Bronchial epithelial cell (primary cell): ENCODE results near the gene PCMT1. TPM values are rescaled to one million over a fixed set of nuclear protein-coding genes. Genes with fewer than 3 reads are reported as not detected.
A peak's percentile ranks its signal among the peaks of the same experiment; 100 is the strongest.
"Not testable (repeated sequence)": the region's sequence is repeated elsewhere in the genome, so short reads cannot be mapped to it uniquely, and the experiment has no call there.

Source experiments
- DNase-seq: peaks from one replicate; pipeline ENCODE4 v3.0.0-alpha.2; 2010; ENCODE audit warnings: low read depth
- FAIRE-seq: peaks from 2 replicates; lab custom pipeline; 2011; peaks lifted over from hg19 to GRCh38; lab: Jason Lieb, UNC
- H3K27me3 ChIP-seq: 2 replicates; pipeline ENCODE4 v1.5.1; 2011; ENCODE audit warnings: low read length; ENCODE audit not compliant: control insufficient read depth, insufficient read depth
- H3K36me3 ChIP-seq: 2 replicates; pipeline ENCODE4 v1.5.1; 2011; ENCODE audit warnings: low read length; ENCODE audit not compliant: control insufficient read depth, insufficient read depth
- H3K4me3 ChIP-seq: 2 replicates; pipeline ENCODE4 v1.5.1; 2011; ENCODE audit warnings: mild to moderate bottlenecking, low read depth, low read length, control low read depth
- CTCF ChIP-seq: IDR thresholded peaks from 2 replicates; pipeline ENCODE4 v1.5.1; 2011; ENCODE audit warnings: mild to moderate bottlenecking, moderate library complexity, low read length, control low read depth, inconsistent platforms; ENCODE audit not compliant: insufficient read depth, severe bottlenecking
- total RNA-seq: library from RNA; depleted of rRNA; stranded (reverse); fragments of >200 nt; gene quantifications from 2 replicates; pipeline ENCODE4 v1.2.1, GENCODE V29; 2014

The PCMT1 gene
- total RNA-seq, 1 donor from 2014 or later, result 159 TPM

GRCh38 chr6:149847939-149848267, 98.4 kb downstream of the PCMT1 start:
- H3K27me3 ChIP-seq, result no peaks in the 10 kb centered on the region
- FAIRE-seq, result no peak
- H3K4me3 ChIP-seq, result no peak overlapping the region
- peaks cover 21% of the 10 kb centered on the region for H3K36me3 ChIP-seq
- TF ChIP-seq CTCF, result no peak
- DNase-seq, result no peak

- not testable (repeated sequence) for H3K27me3 ChIP-seq, FAIRE-seq, DNase-seq, H3K4me3 ChIP-seq
- peaks cover 16% of the 10 kb centered on the region for H3K36me3 ChIP-seq
These were observed 98.8 kb downstream of the PCMT1 start for GRCh38 chr6:149848343-149848742.

GRCh38 chr6:149851461-149852110, 102.0 kb downstream of the PCMT1 start:
- no peak for FAIRE-seq
- DNase-seq, result peak; percentile 65
- H3K4me3 ChIP-seq, result no peak overlapping the region
- peaks cover 7% of the 10 kb centered on the region for H3K36me3 ChIP-seq
- TF ChIP-seq CTCF, result no peak
- H3K27me3 ChIP-seq, result no peaks in the 10 kb centered on the region

GRCh38 chr6:149852180-149852579, 102.6 kb downstream of the PCMT1 start:
- no peak for TF ChIP-seq CTCF
- DNase-seq (peak; percentile 76), FAIRE-seq (no peak)
- Histone ChIP-seq H3K36me3 (peaks cover 7% of the 10 kb centered on the region), H3K4me3 (no peak overlapping the region), H3K27me3 (no peaks in the 10 kb centered on the region)

- no peak for FAIRE-seq
- Histone ChIP-seq H3K36me3 (peaks cover 7% of the 10 kb centered on the region), H3K27me3 (no peaks in the 10 kb centered on the region), H3K4me3 (no peak overlapping the region)
- no peak for TF ChIP-seq CTCF
- DNase-seq, result no peak
These were observed 103.3 kb downstream of the PCMT1 start for GRCh38 chr6:149852881-149853280.

- H3K4me3 ChIP-seq, FAIRE-seq, H3K36me3 ChIP-seq, H3K27me3 ChIP-seq, DNase-seq: not testable (repeated sequence)
These were observed 104.5 kb downstream of the PCMT1 start for GRCh38 chr6:149854017-149854416.

- Histone ChIP-seq H3K36me3 (peaks cover 7% of the 10 kb centered on the region), H3K27me3 (no peaks in the 10 kb centered on the region), H3K4me3 (peak overlapping the region; percentile 1)
- no peak for FAIRE-seq
- TF ChIP-seq CTCF, result no peak
- peak; percentile 80 for DNase-seq
These were observed 105.0 kb downstream of the PCMT1 start for GRCh38 chr6:149854532-149854931.
